Liver (tissue), 9 donors: ENCODE data around the gene EIF4E3. TPM values are rescaled to one million over a fixed set of nuclear protein-coding genes. Genes with fewer than 3 reads are reported as not detected.

Experiments
- DNase-seq: peaks from one replicate; pipeline ENCODE4 v3.0.0-alpha.2; 2017; ENCODE audit warnings: low spot score
- H3K27ac ChIP-seq, 2 donors: one replicate each; pipeline ENCODE4 v1.7.0; 2013; ENCODE audit warnings: inconsistent platforms in 2 of 2, low read length in 2 of 2, control low read depth in 1 of 2, low read depth in 1 of 2, mild to moderate bottlenecking in 1 of 2
- H3K27me3 ChIP-seq, 4 donors: one replicate each; pipeline versions ENCODE4 v1.6.1 to v1.7.0; 2013; ENCODE audit warnings: low read length in 3 of 4, inconsistent platforms in 1 of 4, mild to moderate bottlenecking in 1 of 4, moderate library complexity in 1 of 4; ENCODE audit not compliant: control insufficient read depth in 4 of 4, insufficient read depth in 4 of 4
- H3K36me3 ChIP-seq, 4 donors: one replicate each; pipeline versions ENCODE4 v1.6.1 to v1.7.0; 2013; ENCODE audit warnings: low read length in 3 of 4, mild to moderate bottlenecking in 3 of 4, low read depth in 1 of 4, moderate library complexity in 1 of 4; ENCODE audit not compliant: control insufficient read depth in 4 of 4, insufficient read depth in 3 of 4
- H3K4me1 ChIP-seq, 4 donors: one replicate each; pipeline versions ENCODE4 v1.6.1 to v1.7.0; 2013; ENCODE audit warnings: low read length in 3 of 4, mild to moderate bottlenecking in 3 of 4, moderate library complexity in 1 of 4; ENCODE audit not compliant: control insufficient read depth in 4 of 4, insufficient read depth in 4 of 4
- H3K4me3 ChIP-seq, 3 donors: one replicate each; pipeline versions ENCODE4 v1.6.1 to v1.7.0; 2013; ENCODE audit warnings: low read length in 3 of 3, control low read depth in 1 of 3, low read depth in 1 of 3, mild to moderate bottlenecking in 1 of 3
- H3K9ac ChIP-seq, 2 donors: one replicate each; pipeline ENCODE4 v1.7.0; 2013; ENCODE audit warnings: low read length in 2 of 2, mild to moderate bottlenecking in 2 of 2, moderate library complexity in 2 of 2, control low read depth in 1 of 2, low read depth in 1 of 2
- H3K9me3 ChIP-seq, 4 donors: one replicate each; pipeline versions ENCODE4 v1.6.1 to v1.7.0; 2013; ENCODE audit warnings: low read length in 3 of 4; ENCODE audit not compliant: control insufficient read depth in 4 of 4
- EGR1 ChIP-seq, 2 donors: IDR thresholded peaks; 2 replicates each; pipeline ENCODE4 v1.6.1; 2016 to 2018; ENCODE audit warnings: antibody characterized with exemption in 2 of 2, low read depth in 2 of 2
- FOXA1 ChIP-seq: IDR thresholded peaks from 2 replicates; pipeline ENCODE4 v1.6.1; 2016; ENCODE audit warnings: antibody characterized with exemption
- FOXA2 ChIP-seq: IDR thresholded peaks from 2 replicates; pipeline ENCODE4 v1.6.1; 2016; ENCODE audit warnings: antibody characterized with exemption
- GABPA ChIP-seq, 2 donors: IDR thresholded peaks in 1 of 2; conservative IDR thresholded peaks in 1 of 2; 2 replicates each; pipeline ENCODE4 v1.6.1; 2016; ENCODE audit warnings: antibody characterized with exemption in 2 of 2, mild to moderate bottlenecking in 1 of 2, moderate library complexity in 1 of 2
- HNF4A ChIP-seq, 2 donors: conservative IDR thresholded peaks; 2 replicates each; pipeline ENCODE4 v1.6.1; 2016; ENCODE audit warnings: antibody characterized with exemption in 2 of 2, mild to moderate bottlenecking in 2 of 2
- HNF4G ChIP-seq: IDR thresholded peaks from 2 replicates; pipeline ENCODE4 v1.6.1; 2016; ENCODE audit warnings: antibody characterized with exemption
- JUND ChIP-seq, 2 donors: IDR thresholded peaks; 2 replicates each; pipeline ENCODE4 v1.6.1; 2016; ENCODE audit warnings: antibody characterized with exemption in 2 of 2
- NR2F2 ChIP-seq: IDR thresholded peaks from 2 replicates; pipeline ENCODE4 v1.6.1; 2016; ENCODE audit warnings: antibody characterized with exemption
- RAD21 ChIP-seq, 2 donors: IDR thresholded peaks; 2 replicates each; pipeline ENCODE4 v1.6.1; 2016; ENCODE audit warnings: antibody characterized with exemption in 2 of 2, mild to moderate bottlenecking in 2 of 2
- RXRA ChIP-seq, 2 donors: IDR thresholded peaks; 2 replicates each; pipeline ENCODE4 v1.6.1; 2017 to 2018; ENCODE audit warnings: antibody characterized with exemption in 2 of 2, mild to moderate bottlenecking in 1 of 2
- SP1 ChIP-seq: IDR thresholded peaks from 2 replicates; pipeline ENCODE4 v1.6.1; 2018; ENCODE audit warnings: antibody characterized with exemption, mild to moderate bottlenecking
- TAF1 ChIP-seq: conservative IDR thresholded peaks from 2 replicates; pipeline ENCODE4 v1.6.1; 2016; ENCODE audit warnings: antibody characterized with exemption, mild to moderate bottlenecking
- YY1 ChIP-seq: IDR thresholded peaks from 2 replicates; pipeline ENCODE4 v1.6.1; 2016; ENCODE audit warnings: antibody characterized with exemption, mild to moderate bottlenecking
- WGBS: extraction: QIAGEN DNeasy Blood & Tissue Kit; methylation state at CpG from one replicate; pipeline ENCODE4 v1.1.7; 2013; 5-methylcytosine and 5-hydroxymethylcytosine counted together
- polyA plus RNA-seq, 2 donors: library from polyadenylated mRNA; stranded (reverse) in 1 of 2; unstranded in 1 of 2; fragments of 200-250 nt in 1 of 2; fragments of >200 nt in 1 of 2; fragmentation: Nextera tagmentation in 1 of 2; extraction: Ambion mirVana in 1 of 2; gene quantifications; one replicate each; pipeline versions ENCODE4 v1.2.1 to v1.2.3, GENCODE V29; 2013 to 2015
- total RNA-seq, 2 donors: library from RNA; depleted of rRNA; stranded (reverse); fragments of >200 nt; gene quantifications; one replicate each; pipeline ENCODE4 v1.2.3, GENCODE V29; 2014
- TF ChIP-seq, protein P1 (sequence below): IDR thresholded peaks from 2 replicates; pipeline ENCODE4 v1.6.1; 2016; ENCODE audit warnings: antibody characterized with exemption
- TF ChIP-seq, protein P2 (sequence below): fragments of 150-350 bp; IDR thresholded peaks from 2 replicates; pipeline ENCODE4 v1.5.1; 2017; ENCODE audit warnings: improper control_type of control experiment, low read depth, low read length; ENCODE audit not compliant: missing input control
- TF ChIP-seq, protein P3 (sequence below): IDR thresholded peaks from 2 replicates; pipeline ENCODE4 v1.6.1; 2016; ENCODE audit warnings: antibody characterized with exemption
- TF ChIP-seq, protein P4 (sequence below): IDR thresholded peaks from 2 replicates; pipeline ENCODE4 v1.6.1; 2016; ENCODE audit warnings: antibody characterized with exemption, mild to moderate bottlenecking
- donor health status: healthy.
- donor health status: healthy.
- donor health status: healthy.
- donor health status: healthy.
- donor health status: healthy.

EIF4E3 gene
- total and polyA plus RNA-seq, 4 donors: 1.1 to 4.0 (median 2.6) TPM

DNA sequence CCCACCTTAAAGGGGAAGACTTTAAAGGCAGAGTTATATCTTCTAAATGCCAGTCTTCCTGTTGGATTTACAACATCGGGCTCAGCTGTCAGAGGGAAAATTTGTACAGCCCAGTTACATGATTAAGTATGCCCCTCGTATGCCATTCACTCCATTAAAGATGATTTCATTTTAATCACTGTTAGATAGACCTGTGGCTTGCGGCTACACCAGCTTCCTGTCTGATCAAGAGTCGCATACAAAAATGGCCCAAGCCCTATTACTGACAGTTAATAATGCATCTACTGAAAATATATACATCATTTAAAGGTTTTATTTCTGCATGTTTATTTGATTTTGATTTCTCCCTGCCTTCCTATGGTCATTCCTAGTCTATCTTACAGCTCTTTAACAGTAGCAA lies 7.1 kb downstream of the EIF4E3 start:
- H3K27me3 ChIP-seq: no peaks in the 10 kb centered on the region
- DNase-seq: no peak
- no peaks in the 10 kb centered on the region for H3K36me3 ChIP-seq
- 76% methylated on average over 4 of the region's 4 CpGs for WGBS
- no peak overlapping the region for H3K9ac ChIP-seq
- H3K9me3 ChIP-seq: no peaks in the 10 kb centered on the region
- no peak for TF ChIP-seq NR2F2
- TF ChIP-seq, protein P1, sequence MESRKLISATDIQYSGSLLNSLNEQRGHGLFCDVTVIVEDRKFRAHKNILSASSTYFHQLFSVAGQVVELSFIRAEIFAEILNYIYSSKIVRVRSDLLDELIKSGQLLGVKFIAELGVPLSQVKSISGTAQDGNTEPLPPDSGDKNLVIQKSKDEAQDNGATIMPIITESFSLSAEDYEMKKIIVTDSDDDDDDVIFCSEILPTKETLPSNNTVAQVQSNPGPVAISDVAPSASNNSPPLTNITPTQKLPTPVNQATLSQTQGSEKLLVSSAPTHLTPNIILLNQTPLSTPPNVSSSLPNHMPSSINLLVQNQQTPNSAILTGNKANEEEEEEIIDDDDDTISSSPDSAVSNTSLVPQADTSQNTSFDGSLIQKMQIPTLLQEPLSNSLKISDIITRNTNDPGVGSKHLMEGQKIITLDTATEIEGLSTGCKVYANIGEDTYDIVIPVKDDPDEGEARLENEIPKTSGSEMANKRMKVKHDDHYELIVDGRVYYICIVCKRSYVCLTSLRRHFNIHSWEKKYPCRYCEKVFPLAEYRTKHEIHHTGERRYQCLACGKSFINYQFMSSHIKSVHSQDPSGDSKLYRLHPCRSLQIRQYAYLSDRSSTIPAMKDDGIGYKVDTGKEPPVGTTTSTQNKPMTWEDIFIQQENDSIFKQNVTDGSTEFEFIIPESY: no peak
- TF ChIP-seq GABPA (IDR thresholded peaks at IDR 0.05 in 1 of 2, conservative IDR thresholded peaks at IDR 0.05 in 1 of 2): no peak
- TF ChIP-seq, protein P2, sequence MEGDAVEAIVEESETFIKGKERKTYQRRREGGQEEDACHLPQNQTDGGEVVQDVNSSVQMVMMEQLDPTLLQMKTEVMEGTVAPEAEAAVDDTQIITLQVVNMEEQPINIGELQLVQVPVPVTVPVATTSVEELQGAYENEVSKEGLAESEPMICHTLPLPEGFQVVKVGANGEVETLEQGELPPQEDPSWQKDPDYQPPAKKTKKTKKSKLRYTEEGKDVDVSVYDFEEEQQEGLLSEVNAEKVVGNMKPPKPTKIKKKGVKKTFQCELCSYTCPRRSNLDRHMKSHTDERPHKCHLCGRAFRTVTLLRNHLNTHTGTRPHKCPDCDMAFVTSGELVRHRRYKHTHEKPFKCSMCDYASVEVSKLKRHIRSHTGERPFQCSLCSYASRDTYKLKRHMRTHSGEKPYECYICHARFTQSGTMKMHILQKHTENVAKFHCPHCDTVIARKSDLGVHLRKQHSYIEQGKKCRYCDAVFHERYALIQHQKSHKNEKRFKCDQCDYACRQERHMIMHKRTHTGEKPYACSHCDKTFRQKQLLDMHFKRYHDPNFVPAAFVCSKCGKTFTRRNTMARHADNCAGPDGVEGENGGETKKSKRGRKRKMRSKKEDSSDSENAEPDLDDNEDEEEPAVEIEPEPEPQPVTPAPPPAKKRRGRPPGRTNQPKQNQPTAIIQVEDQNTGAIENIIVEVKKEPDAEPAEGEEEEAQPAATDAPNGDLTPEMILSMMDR: no peak
- TF ChIP-seq, protein P3, sequence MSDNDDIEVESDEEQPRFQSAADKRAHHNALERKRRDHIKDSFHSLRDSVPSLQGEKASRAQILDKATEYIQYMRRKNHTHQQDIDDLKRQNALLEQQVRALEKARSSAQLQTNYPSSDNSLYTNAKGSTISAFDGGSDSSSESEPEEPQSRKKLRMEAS: no peak
- no peak for TF ChIP-seq EGR1 (IDR thresholded peaks at IDR 0.05; ENCODE audit: low read depth in 2 of 2)
- TF ChIP-seq YY1: no peak
- TF ChIP-seq SP1: no peak
- TF ChIP-seq FOXA2: no peak
- TF ChIP-seq HNF4A (conservative IDR thresholded peaks at IDR 0.05): no peak
- no peak for TF ChIP-seq JUND (IDR thresholded peaks at IDR 0.05)
- TF ChIP-seq RXRA (IDR thresholded peaks at IDR 0.05): no peak
- TF ChIP-seq, protein P4, sequence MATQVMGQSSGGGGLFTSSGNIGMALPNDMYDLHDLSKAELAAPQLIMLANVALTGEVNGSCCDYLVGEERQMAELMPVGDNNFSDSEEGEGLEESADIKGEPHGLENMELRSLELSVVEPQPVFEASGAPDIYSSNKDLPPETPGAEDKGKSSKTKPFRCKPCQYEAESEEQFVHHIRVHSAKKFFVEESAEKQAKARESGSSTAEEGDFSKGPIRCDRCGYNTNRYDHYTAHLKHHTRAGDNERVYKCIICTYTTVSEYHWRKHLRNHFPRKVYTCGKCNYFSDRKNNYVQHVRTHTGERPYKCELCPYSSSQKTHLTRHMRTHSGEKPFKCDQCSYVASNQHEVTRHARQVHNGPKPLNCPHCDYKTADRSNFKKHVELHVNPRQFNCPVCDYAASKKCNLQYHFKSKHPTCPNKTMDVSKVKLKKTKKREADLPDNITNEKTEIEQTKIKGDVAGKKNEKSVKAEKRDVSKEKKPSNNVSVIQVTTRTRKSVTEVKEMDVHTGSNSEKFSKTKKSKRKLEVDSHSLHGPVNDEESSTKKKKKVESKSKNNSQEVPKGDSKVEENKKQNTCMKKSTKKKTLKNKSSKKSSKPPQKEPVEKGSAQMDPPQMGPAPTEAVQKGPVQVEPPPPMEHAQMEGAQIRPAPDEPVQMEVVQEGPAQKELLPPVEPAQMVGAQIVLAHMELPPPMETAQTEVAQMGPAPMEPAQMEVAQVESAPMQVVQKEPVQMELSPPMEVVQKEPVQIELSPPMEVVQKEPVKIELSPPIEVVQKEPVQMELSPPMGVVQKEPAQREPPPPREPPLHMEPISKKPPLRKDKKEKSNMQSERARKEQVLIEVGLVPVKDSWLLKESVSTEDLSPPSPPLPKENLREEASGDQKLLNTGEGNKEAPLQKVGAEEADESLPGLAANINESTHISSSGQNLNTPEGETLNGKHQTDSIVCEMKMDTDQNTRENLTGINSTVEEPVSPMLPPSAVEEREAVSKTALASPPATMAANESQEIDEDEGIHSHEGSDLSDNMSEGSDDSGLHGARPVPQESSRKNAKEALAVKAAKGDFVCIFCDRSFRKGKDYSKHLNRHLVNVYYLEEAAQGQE: no peak
- TF ChIP-seq HNF4G: no peak
- H3K27ac ChIP-seq: no peak overlapping the region
- no peak overlapping the region for H3K4me3 ChIP-seq
- H3K4me1 ChIP-seq: peaks cover 0 to 4% (median 0%) of the 10 kb centered on the region in 4 donors

DNA sequence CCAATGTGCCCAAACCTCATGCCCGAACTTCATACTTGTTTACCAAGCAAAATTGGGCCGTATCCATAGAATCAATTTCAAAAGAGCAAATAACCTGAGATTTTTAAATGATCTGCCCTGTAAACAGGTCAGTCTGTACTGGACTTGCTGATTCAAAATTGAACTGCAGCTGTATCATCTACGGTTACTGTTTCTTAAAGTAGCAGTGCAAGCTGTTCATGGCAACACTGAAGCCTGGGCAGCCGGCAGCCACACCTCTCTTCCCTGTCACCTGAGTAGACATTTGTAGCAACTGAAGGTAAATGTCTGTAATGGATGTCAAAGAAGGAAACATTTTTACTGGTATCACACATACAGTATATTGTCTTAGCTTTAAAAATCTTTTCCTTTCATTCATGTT lies 10.6 kb downstream of the EIF4E3 start:
- no peak for DNase-seq
- 62% methylated on average over 4 of the region's 4 CpGs for WGBS
- peaks cover 0 to 5% (median 2%) of the 10 kb centered on the region in 4 donors for H3K4me1 ChIP-seq
- no peak overlapping the region for H3K27ac ChIP-seq
- no peak overlapping the region for H3K9ac ChIP-seq
- peaks cover 0 to 4% (median 0%) of the 10 kb centered on the region in 4 donors for H3K36me3 ChIP-seq
- H3K27me3 ChIP-seq: no peaks in the 10 kb centered on the region
- no peaks in the 10 kb centered on the region for H3K9me3 ChIP-seq
- no peak overlapping the region for H3K4me3 ChIP-seq
- TF ChIP-seq FOXA1 (no peak), FOXA2 (no peak), TAF1 (no peak), YY1 (no peak), JUND (IDR thresholded peaks at IDR 0.05) (no peak), RAD21 (IDR thresholded peaks at IDR 0.05) (no peak), NR2F2 (no peak), HNF4G (no peak)
- TF ChIP-seq, protein P1: no peak
- TF ChIP-seq, protein P3: no peak
- TF ChIP-seq, protein P2: no peak
